GM21529 (cell line): Measurements from ENCODE around the gene MTNR1B.
A peak's percentile ranks its signal among the peaks of the same experiment; 100 is the strongest.

Source experiments
- ATAC-seq: cut with Tn5 transposase; IDR thresholded peaks from one replicate; pipeline ENCODE4 v1.9.1; 2021; ENCODE audit not compliant: unreplicated experiment

MTNR1B gene

DNA sequence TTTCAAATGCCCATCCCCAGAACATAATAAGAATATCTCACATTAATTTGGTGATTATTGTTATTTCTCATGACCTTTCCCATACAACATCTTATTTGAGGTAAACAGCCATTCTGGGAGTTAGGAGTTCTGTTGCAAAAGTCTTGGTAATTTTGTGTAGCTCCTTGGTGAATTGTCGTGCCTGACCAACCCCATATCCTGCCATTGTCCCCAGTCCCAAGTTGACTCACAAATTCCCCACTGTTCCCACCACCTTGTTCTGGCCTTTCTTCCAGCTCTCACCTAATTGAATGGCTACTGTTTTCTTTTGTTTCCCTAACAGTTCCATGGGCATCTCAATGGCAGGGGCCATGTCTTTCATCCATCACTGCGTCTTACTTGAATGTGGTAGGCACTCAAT, 8.0 kb downstream of the MTNR1B start:
- ATAC-seq = no peak

DNA sequence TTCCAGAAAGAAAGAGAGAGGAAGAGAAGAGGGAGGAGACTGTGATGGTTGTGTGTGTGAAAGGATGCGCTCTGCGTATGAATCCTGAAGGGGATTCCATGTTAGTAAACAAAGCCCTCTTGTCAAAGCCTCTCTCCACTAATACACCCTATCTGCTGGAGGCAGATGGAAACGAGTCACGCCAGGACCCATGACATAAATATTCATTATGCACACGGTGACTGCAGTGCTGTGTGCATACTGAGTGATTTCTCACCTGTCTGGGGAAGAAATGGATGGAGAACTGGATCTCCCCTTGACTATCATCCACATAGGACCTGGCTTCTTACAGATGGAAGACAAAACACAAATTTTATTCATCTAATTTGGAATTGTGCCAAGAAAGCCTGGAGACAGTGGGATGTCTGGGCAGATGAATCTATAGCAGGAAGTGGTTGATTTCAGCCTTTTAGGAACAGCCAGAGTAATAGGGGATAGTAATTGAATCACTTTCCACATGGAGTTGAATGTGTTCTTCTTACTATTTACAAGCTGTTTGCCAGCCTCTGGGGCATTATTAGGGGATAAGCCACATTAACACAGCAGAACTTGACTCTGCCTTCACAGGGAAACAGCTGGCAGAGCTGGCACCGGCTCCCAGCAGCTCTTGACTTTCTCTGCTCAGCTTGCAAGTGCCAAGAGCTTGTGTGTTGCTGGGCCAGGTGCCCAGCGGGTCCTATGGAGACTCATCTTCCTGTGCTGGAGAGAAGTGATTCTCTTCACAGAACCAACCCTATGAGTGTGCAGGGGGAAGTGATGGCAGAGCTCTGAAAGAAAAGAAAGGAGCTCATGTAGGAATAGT, 9.0 kb downstream of the MTNR1B start:
- no peak for ATAC-seq

DNA sequence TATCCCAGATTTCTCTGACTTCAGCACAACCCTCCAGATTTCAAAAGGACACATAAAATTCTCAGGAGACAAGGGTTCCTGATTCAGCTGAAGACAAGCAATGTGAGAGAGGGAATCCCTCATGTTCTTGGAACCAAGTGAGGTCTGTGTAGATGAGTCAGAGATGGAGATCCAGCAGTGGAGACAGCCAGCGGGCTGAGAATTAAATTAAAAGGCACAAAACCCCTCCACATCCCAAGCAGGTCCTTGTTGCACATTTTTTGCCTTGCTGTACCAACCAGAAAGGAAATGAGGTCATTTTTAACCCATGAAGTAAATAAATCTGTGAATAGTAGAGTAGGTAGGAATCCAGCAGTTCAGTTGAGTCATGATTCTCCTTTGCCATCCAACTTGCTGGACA, 9.7 kb downstream of the MTNR1B start:
- ATAC-seq = no peak

DNA sequence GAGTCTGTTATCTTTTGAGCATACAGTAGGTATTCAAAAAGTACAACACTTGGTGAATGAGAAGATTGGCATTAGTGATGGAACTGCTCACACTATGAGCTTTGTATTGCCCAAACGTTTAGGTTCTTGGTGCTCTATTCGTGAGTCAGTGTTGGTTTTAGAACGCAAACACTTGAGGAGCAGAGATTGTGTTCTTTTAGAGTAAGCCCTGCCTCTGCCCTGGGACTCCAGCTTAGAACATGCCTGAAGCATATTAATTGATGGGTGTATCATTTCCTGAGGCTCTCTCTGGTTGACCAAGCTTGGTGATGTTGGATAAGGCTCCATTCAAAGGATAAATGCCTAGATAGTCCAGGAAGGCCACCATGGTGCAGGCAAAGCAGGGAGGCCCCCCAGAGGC, 10.9 kb downstream of the MTNR1B start:
- ATAC-seq = no peak

DNA sequence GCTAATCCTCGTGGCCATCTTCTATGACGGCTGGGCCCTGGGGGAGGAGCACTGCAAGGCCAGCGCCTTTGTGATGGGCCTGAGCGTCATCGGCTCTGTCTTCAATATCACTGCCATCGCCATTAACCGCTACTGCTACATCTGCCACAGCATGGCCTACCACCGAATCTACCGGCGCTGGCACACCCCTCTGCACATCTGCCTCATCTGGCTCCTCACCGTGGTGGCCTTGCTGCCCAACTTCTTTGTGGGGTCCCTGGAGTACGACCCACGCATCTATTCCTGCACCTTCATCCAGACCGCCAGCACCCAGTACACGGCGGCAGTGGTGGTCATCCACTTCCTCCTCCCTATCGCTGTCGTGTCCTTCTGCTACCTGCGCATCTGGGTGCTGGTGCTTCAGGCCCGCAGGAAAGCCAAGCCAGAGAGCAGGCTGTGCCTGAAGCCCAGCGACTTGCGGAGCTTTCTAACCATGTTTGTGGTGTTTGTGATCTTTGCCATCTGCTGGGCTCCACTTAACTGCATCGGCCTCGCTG, 12.1 kb downstream of the MTNR1B start:
- ATAC-seq = no peak

DNA sequence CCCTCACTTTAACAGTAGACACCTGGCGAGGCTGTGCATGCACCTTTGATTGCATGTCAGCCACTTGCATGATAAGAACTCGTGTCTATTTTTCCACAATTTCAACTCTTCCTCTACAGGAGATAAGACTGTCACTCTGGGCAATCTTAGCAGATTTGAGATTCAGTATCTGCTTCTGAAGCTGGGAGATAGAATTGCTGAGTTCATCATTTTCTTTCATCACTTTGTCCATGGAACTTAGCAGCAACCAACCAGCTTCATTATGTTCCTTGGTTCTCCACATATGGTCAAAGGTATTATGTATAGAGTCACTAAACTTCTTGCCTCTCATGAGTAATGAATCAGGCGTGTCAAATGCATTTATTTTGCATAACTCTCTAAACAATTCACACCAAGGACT, 17.1 kb downstream of the MTNR1B start:
- ATAC-seq = no peak

DNA sequence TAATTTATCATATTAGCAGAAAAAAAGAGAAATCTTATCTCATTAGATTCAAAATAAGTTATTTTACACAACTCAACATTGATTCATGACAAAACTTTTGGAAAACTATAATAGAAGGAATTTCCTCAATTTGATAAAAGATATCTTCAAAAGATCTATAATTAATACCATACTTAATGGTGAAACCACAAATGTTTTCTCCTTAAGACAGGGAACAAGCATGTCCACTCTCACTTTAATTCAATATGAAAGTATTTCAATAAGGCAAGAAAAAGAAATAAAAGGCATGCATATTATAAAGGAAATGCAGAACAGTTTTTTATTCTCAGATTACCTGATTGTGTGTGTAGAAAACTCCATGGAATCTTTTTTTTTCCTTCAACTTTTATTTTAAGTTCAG, 23.6 kb downstream of the MTNR1B start:
- no peak for ATAC-seq

DNA sequence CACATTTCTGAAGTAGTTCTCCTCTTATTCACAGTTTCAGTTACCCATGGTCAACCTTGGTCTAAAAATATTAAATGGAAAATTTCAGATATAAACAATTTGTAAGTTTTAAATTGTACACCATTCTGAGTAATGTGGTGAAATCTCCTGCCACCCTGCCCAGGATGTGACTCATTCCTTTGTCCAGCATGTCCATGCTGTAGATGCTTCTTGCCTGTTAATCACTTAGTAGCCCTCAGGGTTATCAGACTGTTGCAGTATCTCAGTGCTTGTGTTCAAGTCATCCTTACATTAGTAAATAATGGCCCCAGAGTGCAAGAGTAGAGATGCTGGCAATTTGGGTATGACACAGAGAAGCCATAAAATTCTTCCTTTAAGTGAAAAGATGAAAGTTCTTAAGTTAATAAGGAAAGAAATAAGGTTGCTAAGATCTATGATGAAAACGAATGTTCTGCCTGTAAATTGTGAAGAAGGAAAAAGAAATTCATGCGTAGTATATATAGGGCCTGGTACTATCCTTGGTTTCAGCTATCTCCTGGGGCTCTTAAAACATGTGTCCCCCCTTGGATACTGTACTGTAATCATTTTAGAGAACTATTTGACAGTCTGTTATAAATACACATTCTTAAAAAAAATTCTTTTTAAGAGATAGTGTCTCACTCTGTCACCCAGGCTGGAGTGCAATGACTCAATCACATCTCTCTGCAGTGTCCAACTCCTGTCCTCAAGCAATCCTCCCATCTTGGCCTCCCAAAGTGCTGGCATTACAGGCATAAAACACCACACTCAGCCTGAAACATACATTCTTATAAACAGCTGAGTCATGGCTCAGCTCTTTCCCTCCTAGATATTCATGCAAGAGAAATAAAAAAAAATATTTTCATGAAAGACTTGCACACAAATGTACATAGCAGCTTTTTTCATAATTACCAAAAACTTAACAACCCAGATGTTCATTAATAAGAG, 31.3 kb downstream of the MTNR1B start:
- ATAC-seq = no peak

DNA sequence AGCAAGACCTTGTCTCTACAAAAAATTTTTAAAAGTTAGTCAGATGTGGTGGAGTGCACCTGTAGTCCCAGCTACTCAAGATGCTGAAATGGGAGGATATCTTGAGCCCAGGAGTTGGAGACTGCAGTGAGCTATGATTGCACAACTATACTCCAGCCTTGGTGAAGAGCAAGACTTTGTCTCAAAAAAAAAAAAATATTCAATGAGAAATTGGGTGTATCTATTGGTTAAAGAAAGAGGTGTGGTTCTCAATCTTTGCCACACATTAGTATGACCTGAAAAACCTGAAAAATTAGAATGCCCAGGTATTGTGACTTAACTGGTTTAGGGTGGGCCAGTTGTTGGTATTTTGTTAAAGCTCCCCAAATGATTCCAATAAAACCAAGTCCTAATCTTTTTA, 32.4 kb downstream of the MTNR1B start:
- ATAC-seq = no peak

DNA sequence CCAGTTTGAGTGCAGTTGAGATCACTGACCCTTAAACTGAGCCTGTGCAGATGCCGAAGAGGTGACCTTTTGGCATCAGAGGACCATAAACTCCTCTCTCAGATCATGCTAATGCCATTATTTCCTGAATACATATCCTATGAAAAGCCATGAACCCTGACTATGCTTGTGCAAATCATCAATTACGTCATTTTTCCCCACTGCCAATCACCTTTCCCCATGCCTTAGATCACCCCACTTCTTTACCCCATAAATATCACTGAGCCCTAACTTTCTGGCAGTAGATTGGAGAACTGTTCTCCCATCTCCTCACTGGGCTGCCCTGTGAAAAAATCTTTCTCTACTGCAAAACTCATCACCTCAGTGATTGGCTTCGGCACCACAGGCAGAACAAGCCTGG, 32.9 kb downstream of the MTNR1B start:
- ATAC-seq = no peak

DNA sequence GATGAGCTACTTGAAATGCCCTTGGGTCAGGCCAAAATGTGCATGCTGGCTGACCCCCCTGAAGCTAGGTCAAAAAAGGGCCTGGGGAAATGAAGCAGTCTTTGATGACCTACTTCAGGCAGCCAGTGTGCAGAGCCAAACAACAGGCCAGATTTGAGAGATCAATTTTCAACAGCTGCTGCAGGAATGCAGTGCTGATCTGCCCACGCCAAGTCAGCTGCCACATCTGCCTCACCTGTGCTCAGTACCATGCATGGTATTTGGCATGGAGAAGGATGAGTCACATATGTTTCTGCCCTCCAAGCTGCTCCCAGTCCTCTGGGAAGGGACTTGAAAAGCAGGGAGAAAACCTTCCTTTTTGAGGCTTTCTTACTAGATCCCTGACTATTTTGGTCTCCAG, 35.8 kb downstream of the MTNR1B start:
- ATAC-seq = no peak

DNA sequence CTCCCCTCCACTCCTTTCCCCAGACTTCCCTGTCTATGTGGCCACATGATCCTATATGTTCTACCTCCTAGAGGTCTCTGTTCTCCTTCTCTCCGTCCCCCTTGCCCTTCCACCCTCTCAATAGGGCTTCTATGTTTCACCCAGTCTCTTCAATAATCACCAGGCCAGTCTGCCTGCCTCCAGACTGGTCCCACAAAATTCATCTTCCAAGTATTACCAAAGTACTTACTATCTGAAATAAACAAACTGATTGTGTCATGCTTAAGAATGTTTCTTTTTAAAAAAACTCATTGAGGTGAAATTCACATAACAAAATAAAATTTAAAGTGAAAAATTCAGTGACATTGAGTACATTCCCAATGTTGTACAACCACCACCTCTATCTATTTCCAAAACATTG, 44.2 kb downstream of the MTNR1B start:
- ATAC-seq = no peak

DNA sequence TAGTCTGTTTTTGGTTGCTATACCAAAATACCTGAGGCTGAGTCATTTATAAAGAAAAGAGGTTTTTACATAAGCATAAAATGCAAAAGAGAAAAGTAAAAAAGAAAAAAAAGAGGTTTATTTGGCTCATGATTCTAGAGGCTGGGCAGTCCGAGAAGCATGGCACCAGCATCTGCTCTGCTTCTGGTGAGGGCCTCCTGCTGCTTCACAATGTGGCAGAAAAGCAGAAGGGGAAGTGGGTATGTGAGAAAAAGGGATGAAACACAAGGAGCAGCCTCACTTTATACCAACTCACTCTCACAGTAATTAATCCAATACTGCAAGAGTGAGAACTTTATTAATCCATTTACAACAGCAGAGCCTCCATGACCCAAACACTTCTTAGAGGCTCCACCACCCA, 47.1 kb downstream of the MTNR1B start:
- ATAC-seq = no peak

DNA sequence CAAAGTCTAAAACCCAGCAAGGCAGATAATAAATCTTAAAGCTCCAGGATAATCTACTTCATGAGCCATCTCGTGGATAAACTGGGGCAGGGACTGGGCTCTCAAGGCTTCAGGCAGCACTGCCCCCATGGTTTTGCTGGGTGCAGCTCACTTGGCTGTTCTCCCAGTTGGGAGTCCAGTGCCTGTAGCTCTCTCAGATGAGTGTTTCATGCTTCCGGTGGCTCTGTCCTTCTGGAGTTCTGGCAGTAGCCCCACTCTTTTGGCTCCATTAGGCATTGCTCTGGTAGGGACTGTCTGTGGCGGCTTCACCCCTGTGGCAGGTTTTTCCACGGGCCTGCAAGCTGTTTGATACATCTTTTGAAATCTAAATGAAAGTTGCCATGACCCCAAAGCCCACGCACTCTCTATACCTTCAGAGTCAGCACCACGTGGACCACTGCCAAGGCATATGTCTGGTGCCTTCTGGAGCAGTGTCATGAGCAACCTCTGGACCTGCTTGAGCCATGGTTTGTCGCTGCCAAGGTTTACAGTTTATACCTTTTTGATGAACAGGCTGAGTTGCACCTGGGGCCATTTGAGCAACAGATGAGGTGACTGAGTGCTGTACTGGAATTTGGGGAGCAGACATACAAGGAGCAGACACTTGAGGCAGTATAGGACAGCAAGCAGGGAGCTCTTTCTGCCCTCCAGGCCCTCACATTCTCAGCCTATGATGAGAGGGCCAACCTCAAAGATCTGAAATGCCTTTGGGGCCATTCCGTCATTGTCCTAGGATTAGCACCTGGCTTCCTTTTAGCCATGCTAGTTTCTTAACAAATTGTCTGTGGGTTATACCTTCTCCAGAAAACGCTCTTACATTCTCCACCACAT, 48.6 kb downstream of the MTNR1B start:
- ATAC-seq = no peak

DNA sequence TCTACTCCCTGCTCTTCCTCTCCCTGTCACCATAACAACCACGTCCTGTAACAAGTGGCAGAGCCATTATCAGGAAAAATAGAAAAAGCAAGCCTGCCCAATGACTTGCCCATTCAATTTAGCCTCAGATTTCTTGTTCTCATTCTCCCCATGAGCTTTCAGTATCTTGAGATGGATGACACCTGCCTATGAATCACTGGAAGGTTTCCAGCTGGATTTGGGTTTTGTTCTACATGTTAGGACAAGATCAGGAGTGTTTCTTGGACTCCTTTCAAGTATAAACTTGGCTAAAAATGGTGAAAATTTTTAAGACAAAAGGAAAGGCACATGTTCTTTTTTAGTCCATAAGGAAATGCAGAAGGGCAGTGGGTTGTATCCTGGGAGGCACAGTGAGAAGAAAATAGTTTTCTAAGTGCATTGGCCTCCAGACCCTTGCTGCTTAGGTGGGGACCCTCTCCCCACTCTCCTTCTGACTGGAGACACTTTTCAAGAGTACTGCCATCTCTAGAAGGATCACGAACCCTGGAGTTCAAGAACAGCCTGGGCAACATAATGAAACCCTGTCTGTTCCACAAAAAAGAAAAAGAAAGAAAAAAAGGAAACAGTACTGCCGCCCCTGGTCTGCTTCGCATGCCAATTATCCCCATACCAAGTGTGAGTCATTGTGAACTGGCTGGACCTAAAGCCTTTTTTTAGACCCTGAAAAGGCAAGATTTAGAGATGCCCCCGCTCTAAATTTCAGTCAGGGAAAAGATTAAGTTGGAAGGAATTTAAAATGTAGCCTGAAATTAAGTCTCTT, 51.0 kb downstream of the MTNR1B start:
- no peak for ATAC-seq

DNA sequence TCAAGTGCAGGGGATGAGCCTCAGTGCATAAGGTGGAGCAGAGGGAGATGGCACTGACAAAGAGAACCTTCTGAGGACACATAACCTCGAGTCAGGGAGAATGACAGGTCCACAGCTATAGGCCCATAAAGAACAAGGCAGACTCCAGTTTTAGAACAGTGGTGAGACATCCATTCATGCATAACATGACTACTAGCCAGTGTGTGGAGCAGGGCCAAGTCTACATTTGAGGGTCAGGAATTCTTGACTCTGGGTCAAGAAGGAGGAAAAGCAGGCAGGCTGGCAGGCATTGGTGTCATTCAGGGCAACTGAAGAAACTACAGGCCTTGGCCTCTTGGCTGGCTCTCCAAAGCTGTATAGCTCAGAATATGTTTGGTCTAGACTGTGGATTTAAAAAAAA, 54.9 kb downstream of the MTNR1B start:
- no peak for ATAC-seq

DNA sequence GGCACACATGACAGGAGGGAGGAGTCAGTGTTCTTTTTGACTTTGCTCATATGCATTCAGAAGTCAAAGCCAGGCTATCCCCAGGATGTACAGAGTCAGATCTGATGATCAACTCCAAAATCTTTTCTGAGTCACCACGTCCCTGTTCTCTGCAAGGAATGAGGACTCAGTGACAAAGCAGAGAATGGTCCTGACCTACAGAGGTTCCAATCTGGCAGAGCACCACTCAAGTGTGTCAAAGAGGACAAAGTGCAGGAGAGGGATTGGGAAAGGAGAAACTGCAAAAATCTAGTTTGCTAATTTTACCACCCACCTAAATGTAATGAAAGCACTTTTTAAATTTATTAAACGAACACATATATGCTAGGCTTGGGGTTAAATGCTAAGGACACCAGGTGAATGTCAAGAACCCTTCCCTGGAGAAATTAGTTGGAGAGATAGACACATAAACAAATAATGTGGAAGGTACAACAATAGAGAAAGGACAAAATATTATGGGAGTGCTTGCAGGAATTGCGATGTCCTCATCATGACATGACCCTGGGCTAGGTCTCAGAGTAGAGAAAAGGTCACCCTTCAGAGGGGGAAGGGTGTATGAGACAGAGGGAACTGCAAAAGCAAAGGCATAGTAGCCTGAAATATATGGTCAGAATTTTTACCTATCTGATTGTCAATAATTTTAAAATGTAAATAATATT, 56.3 kb downstream of the MTNR1B start:
- no peak for ATAC-seq

DNA sequence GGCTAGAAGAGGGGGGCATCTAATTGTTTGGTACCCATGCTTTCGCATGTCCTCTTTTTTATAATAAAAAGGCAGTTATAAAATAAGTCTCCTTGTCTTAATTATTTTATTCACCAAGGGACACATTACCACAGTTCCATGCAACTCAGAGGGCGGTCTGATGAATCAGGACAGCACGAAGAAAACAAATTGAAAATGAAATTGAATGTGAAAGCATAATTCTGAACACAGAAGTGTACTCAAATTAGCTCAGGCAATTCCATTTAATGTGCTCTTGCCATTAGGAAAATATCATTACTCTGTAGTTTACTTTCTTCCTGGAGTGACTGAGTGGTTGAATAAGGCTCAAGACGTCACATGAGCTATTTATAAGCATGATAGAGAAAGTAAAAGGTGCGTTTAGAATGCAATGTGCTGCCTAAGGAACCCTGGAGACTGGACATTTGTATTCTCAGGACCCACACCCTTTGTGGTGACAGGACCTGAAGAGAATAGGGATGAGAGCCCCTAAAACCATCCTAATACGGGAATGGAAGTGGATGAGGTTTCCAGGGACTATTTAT, 59.6 kb downstream of the MTNR1B start:
- peak; percentile 75 for ATAC-seq

DNA sequence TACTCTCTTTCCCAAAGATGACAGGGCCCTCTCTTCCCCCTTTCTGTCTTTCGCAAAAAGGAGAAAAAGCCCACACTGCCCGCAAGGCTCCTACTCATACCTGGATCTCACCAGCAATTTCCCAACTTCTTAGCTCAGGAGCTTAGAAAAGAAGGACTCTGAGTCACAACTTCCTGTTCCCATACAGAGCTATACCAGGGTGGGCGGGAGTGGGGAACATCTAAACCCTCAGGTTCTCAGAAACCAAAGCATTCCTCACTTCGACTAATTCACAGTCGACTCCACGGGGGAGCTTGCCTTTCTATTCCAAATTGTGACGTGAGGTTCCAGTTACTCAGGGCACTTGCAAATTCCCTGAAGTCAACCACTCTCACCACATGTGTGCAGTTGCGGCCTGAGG, 61.9 kb downstream of the MTNR1B start:
- ATAC-seq = no peak
